ENCODE data around the gene SORBS1.
"Not testable (repeated sequence)": the region's sequence is repeated elsewhere in the genome, so short reads cannot be mapped to it uniquely, and the experiment has no call there.

SORBS1 gene

GRCh38 chr10:95475003-95475383 lies 86.2 kb downstream of the SORBS1 start:
- no peak overlapping the region for H3K4me3 ChIP-seq
- no peak for DNase-seq (ENCODE audit: low spot score)
- H3K27ac ChIP-seq: peak overlapping the region; percentile 88 to 94
- TF ChIP-seq, protein P1, sequence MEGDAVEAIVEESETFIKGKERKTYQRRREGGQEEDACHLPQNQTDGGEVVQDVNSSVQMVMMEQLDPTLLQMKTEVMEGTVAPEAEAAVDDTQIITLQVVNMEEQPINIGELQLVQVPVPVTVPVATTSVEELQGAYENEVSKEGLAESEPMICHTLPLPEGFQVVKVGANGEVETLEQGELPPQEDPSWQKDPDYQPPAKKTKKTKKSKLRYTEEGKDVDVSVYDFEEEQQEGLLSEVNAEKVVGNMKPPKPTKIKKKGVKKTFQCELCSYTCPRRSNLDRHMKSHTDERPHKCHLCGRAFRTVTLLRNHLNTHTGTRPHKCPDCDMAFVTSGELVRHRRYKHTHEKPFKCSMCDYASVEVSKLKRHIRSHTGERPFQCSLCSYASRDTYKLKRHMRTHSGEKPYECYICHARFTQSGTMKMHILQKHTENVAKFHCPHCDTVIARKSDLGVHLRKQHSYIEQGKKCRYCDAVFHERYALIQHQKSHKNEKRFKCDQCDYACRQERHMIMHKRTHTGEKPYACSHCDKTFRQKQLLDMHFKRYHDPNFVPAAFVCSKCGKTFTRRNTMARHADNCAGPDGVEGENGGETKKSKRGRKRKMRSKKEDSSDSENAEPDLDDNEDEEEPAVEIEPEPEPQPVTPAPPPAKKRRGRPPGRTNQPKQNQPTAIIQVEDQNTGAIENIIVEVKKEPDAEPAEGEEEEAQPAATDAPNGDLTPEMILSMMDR (IDR thresholded peaks at IDR 0.05): no peak

- peak; percentile 76 for DNase-seq (ENCODE audit: low spot score)
- TF ChIP-seq, protein P1 (IDR thresholded peaks at IDR 0.05): no peak
- no peak overlapping the region for H3K4me3 ChIP-seq
- H3K27ac ChIP-seq: peak overlapping the region; percentile 88 to 94
Observed at GRCh38 chr10:95474228-95475002, 86.8 kb downstream of the SORBS1 start.

GRCh38 chr10:95472304-95473088 lies 88.7 kb downstream of the SORBS1 start:
- TF ChIP-seq, protein P1 (IDR thresholded peaks at IDR 0.05): no peak
- Histone ChIP-seq H3K4me3 (no peak overlapping the region), H3K27ac (peak overlapping the region; percentile 88 to 94)
- no peak for DNase-seq (ENCODE audit: low spot score)

- Histone ChIP-seq H3K27ac (peak overlapping the region; percentile 88 to 94), H3K4me3 (no peak overlapping the region)
- DNase-seq (ENCODE audit: low spot score): peak; percentile 66
- TF ChIP-seq, protein P1 (IDR thresholded peaks at IDR 0.05): no peak
Observed at GRCh38 chr10:95469676-95470075, 91.5 kb downstream of the SORBS1 start.

GRCh38 chr10:95469251-95469650 lies 91.9 kb downstream of the SORBS1 start:
- peak overlapping the region; percentile 88 to 94 for H3K27ac ChIP-seq
- DNase-seq (ENCODE audit: low spot score): no peak
- TF ChIP-seq, protein P1 (IDR thresholded peaks at IDR 0.05): no peak

DNA sequence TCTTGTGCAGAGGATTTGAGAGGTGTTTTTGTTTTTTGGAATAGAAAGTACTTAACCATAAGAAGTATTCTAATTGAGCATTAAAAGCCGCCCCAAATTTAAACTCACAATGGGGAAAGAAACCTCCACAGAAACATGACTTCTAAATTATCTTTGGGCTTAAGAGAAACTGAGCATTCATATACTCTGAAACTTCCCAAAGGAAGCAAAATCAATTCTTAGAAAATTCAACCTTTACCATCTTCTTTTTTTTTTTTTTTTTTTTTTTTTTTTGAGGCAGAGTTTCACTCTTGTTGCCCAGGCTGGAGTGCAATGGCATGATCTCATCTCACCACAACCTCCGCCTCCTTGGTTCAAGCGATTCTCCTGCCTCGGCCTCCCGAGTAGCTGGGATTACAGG lies 93.5 kb downstream of the SORBS1 start:
- Histone ChIP-seq H3K27ac (peak overlapping the region in 1 of 2 donors; percentile 94), H3K4me3 (peak overlapping the region; percentile 19)

More at GRCh38 chr10:95469251-95469650, 91.9 kb downstream of the SORBS1 start:
- no peak overlapping the region for H3K4me3 ChIP-seq

GRCh38 chr10:95467162-95467599 lies 94.0 kb downstream of the SORBS1 start:
- DNase-seq (ENCODE audit: low spot score): no peak
- H3K27ac ChIP-seq: peak overlapping the region in 1 of 2 donors; percentile 76
- TF ChIP-seq, protein P1 (IDR thresholded peaks at IDR 0.05): no peak
- peak overlapping the region; percentile 19 for H3K4me3 ChIP-seq

More for the DNA sequence above, 93.5 kb downstream of the SORBS1 start:
- not testable (repeated sequence) for DNase-seq (ENCODE audit: low spot score)

Data from coronary artery (tissue), 2 donors.